Activated CD4-positive, alpha-beta T cell treated with anti-CD3 and anti-CD28 coated beads, Interleukin-2, amount 50 U/mL, for 48 hours (primary cell): Measurements from ENCODE around the gene GNPTAB.
A peak's percentile ranks its signal among the peaks of the same experiment; 100 is the strongest.

Source experiments
- DNase-seq, 2 experiments: peaks; one replicate each; pipeline ENCODE4 v3.0.0-alpha.2; 2020

The GNPTAB gene

DNA sequence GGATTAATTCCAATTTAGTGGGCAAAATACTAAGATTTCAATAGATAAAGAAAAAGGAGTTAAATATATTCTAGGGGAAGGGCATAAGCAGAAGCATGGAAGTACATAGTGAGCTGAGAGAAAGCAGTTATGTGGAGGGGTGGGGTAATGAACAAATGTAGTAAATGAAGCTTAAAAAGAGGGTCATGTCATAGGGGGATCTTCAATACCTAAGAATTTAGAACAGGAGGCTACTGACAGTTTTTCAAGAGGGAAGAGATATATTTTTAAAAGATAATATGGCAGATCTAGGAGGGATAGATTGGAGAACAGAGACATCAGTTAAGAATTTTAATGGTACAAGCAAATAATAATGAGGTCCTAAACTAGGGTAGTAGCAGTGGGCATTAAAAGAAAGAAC lies 100.9 kb downstream of the GNPTAB start:
- no peak for DNase-seq

DNA sequence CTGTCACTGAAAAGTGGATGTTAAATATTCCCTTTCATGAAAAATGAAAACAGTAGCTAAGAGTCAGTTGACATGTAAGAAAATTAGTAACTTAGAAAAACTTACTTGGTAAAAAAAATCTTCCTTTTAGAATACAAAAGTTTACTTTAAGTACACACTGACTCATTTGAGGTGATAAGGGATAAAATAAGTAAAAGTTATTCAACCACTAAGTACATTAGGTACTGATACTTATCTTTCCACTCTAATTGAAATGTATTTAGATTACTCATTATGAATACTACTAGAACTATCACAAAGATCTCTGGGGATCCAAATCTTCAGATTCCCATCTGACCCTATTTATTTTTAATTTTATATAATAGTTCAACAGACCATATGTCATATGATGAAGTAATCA lies 103.7 kb downstream of the GNPTAB start:
- no peak for DNase-seq

DNA sequence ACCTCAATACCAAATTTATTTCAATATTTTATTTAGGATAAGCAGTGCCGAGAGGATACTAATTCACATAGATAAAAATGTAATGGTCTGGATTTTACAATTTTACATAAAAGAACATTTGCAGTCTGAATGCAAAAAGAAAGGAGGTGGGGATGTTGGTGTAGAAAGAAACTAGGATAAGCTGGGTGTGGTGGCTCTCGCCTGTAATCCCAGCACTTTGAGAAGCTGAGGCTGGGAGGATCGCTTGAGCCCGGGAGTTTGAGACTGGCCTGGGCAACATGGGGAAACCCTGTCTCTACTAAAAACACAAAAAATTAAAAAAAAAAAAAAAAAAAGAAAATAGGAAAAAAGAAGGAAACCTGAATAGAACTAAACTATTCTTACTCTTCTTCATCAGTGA lies 108.4 kb downstream of the GNPTAB start:
- DNase-seq: no peak

DNA sequence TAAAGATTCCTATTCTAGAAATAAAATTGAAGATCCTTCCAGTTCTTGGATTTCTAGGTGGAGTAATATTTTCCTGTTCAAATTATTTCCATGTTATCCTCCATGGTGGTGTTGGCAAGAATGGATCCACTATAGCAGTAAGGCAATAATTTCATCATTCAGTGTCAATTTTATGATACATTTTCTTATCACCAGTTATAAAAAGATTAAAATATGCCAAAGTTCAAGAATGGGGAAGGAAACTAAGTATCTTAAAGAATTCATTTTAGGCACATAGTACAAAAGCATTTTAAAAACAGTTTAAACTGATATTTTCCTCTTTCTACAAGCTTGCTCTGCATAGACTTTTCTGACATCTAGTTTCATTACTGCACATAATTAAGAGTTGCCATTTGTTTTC lies 110.6 kb downstream of the GNPTAB start:
- DNase-seq: no peak

DNA sequence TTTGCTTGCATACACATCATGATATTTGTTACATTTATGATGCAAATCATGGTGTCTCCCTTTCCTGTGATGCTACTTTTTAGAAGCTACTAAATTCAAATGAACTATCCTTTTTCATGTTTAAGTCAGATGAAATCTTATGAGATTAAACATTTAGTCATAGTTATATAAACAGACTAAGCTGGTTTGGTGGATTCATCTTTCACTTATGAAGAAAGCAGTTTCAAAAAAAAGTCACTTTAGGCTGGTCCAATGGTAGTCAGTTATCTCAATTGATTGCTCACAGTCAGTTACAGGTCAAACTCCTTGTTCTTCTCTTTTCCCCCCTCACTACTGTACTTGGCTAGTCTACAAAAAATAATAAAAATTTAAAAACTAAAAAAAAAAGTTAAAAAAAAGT lies 111.2 kb downstream of the GNPTAB start:
- no peak for DNase-seq

DNA sequence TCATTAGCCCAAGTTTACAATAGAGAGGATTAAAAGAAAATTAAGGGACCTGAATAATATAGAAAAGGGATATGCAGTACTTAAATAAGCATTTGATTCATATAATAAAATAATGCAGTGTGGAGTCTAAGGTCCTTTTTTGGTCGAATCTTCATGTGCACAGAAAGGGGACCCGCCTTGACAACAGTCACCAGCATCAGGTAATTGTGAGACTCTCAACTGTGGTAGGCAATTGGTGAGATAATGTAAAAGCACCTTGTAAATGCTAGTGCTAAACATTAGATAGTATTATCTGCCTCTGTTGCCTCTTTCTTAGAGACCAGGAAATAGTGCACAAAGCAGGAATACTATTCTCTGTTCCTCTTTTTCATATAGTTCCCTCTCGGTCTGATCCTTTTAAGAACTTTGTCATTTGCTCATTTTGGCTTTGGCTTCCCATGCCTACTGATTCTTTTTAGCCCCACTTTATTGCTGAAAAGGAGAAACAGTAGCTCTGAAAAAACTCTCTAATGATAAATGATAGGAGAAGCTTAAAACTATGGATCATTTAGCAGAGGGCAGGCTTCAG lies 115.8 kb downstream of the GNPTAB start:
- no peak for DNase-seq

DNA sequence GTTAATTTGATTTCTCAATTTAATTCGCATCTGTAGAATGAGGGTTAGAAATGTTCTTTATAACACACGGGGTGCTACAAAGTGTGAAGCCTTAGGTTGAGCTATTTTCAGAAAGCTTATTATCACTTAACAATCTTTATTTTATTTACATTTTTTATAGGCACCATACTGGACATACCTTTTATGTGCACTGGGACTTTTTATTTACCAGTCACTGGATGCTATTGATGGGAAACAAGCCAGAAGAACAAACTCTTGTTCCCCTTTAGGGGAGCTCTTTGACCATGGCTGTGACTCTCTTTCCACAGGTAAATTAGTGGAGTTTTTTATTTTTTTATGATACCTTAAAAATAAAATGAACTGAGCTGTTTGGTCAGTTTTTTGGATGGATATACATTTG lies 116.8 kb downstream of the GNPTAB start:
- DNase-seq: no peak

DNA sequence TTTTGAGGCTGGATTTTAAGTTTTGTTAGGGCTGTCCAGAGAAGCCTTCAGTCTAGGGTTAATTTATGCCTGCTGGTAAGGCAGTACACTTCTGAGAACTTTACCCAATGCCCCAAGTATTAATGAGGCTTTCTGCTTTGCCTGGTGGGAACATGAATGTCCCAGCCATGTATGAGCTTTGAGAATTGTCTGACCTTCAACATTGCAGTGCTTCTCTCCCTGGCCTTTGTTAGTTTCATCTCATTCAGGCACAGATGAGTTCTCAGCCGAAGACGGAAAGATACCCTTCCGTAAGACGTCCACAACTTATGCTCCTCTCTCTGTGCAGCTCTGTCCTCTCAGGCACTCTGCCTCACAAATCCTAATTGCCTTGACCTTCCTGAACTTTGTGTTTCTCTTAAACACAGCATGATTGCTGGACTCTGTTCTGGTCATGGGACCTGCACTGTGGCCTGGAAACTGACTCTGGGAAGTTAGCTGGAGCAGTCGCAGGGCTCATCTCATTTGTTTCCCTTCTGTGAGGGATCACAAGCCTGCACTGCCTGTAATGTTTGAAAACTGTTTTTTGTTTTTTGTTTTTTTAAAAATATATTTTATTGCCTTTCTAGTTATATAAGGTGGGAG lies 117.6 kb downstream of the GNPTAB start:
- no peak for DNase-seq

DNA sequence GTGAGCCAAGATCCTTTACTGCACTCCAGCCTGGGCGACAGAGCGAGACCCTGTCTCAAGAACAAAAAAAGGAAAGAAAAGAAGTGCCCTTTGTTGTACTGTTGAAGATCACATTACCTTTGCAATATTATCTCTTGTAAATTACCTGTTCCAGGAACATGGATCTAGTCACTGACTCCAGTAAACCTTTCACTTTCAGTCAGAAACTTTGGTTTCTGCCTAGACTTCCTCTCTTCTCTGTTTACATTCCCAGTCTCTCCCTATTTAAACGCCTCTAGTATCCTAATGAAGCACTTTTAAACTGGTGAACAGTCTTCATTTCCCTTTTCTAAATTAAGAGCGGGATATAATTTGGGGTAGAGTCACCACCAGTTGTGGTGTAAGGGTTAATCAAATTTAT lies 120.5 kb downstream of the GNPTAB start:
- no peak for DNase-seq

DNA sequence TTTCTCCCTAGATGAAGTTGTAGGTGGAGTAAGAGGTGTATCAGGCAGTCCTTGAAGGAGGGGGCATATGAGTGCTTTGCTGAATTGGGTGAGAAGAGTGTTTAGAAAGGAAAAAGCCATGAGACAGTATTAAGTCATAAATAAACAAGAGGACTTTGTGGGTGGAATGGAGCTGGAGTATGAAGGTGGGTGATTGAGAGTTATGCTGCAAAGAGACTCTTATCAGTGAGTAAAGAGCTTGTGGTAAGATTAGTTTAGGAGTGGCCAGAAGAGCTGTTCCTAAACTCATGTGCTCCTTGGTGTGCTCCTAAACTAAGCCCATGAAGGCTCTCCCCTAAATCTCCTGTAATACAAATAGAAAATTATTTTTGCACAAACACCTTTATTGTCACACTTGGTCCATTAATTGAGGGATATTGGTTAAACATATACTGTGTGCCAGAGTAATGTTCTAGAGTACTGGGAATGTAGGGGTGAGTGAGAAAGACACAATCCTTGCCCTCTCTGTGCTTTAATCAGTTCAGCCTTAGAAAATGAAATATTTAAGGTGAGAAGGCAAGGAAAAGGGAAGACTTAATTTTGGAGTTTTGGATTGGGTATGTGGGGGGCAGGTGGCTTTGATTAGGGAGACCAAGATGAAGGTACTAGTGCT lies 123.5 kb downstream of the GNPTAB start:
- DNase-seq: no peak

DNA sequence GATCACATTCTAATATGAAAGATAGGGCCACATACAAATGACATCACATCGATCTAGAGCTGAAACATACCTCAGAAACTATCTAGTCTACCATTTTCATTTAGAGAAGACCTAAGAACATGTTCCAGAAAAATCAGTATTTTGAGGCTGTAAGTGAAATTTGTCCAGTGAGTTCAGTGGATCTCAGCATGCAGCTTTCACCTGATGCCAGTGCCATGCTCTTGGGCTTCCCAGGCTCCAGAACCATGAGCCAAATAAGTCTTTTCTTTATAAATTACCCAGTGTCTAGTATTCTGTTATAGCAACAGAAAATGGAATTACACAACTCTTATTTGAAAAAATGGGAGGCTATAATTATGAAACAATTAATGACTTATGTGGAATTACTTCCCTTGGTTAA lies 124.4 kb downstream of the GNPTAB start:
- no peak for DNase-seq

DNA sequence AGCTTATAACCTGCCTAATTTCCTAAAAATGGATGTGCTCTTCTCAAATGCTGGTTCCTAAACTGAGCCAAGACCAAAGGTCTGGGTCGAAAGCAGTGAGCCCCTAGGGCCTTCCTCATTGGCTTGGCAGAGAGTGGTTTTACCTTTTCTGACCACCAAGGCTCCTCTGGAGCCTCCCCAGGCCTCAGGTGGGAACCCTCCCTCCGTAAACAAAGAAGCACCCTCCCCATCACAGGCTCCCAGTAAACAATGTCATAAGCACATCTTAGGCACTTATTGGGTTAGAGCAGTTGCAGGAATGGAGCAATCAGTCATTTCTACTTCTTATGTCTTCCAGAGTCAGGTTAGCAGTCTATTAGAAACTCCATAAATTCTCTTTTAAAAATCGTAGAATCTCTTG lies 127.3 kb downstream of the GNPTAB start:
- no peak for DNase-seq

DNA sequence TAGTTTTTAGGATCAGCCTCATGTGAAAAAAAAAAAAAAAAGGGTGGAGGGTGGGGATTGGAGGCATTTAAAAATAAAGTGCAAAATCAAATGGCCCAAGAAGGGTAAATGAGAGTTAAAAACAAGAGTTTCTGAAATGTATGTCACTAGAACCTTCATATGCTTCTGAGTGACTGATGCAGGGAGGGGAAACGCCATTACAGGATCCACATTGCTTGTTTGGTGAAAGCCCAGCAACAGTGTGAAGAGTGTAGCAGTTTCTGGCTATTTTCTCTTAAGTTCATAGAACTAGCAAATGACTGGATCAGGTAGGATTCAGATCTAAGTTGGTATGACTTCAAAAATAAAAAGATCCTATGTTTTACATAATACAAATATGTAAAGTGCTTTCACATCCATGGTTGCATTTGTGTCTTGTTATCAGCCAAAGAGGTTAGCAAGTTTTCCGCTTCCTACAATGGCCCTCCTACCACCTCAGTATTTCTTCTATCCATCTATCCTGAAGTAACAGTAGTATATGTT lies 130.4 kb downstream of the GNPTAB start:
- DNase-seq: no peak

DNA sequence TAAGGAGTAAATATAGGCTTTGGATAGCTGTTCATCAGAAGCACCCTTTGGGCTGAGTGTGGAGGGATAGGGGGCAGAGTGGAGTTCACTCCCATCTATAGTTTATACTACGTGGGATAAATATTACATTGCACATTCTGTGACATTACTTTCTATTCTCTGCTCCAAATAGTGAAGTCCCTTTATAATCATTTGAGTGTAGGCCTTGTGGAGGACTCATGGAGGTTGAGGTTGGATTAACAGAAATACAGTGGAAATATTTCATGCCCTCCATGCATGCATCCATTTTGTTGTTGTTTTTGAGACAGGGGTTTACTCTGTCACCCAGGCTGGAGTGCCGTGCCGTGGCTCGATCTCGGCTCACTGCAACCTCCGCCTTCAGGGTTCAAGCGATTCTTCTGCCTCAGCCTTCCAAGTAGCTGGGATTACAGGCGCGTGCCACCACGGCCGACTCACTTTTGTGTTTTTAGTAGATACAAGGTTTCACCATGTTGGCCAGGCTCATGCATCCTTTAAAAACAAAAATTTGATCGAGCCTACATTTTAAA lies 131.9 kb downstream of the GNPTAB start:
- DNase-seq: peak; percentile 7 to 11

DNA sequence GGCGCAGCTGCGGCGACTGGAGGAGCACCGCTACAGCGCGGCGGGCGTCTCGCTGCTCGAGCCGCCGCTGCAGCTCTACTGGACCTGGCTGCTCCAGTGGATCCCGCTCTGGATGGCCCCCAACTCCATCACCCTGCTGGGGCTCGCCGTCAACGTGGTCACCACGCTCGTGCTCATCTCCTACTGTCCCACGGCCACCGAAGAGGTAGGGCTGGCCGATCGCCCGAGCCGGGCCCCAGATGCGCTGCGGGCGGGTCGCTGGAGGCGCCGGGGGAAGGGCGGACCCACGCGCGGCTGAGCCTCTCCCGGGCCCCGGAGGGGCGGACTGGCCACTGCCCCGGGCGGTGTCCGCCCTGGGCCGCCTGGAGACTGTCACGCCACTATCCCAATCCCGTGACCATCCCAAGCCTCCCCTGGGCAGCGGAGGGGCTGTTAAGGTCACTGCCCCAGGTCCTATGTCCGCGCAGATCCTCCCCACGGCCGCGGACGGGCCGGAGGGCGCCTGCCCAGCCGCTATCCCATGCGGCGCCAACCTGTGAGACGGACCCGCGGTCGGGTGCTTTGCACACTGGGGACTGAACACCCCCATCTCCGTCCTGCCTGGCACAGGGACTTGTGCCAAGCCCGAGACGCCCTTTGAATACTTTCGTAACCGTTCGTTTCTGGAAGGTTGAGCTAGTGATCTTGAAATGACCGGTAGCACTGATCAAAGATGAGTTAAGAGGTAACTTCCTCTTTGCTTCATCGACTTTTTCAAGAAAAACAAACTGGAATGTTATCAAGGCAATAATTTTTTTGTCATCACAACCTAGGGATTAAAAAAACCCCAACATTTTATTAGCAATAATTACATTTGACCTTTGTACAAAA lies 132.6 kb downstream of the GNPTAB start:
- DNase-seq: peak; percentile 34 to 42

DNA sequence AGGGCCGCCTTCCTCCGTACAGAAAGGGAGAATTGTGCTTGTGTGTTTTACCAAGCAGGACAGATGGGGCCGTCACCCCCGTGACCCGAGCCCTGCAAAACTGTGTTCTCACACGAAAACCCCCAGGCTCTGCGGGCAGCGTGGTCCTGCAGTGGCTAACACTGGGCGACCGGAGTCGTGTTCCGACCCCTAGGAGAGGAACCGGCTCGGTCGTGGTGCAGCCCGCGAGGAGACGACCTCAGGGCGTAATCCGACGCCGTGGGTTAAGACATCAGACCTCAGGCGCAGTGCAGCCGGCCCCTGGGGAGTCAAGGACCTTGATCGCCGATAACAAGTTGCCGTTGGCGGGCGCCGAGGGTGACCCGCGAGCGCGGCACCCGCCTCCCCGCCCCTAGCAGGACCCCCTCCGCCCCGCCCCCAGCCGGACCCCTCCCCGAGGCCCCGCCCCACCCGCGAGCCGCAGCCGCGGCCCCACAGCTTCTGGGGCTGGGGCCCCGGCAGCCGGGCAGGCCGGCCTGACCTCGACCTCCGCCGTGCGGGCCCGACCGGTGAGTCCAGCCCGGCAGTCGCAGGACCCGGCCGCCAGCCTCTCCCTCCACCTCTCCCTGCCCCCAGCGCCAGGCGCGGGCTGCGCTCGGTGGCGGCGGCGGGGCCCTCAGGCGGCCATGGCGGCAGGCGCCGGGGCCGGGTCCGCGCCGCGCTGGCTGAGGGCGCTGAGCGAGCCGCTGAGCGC lies 133.4 kb downstream of the GNPTAB start, which contains the start of gene CHPT1:
Gene CHPT1 (plus strand): TSS at position 444 of the 733 bp plus-strand sequence. CDS start 222 bp downstream, at position 666.
- DNase-seq: peak; percentile 65

DNA sequence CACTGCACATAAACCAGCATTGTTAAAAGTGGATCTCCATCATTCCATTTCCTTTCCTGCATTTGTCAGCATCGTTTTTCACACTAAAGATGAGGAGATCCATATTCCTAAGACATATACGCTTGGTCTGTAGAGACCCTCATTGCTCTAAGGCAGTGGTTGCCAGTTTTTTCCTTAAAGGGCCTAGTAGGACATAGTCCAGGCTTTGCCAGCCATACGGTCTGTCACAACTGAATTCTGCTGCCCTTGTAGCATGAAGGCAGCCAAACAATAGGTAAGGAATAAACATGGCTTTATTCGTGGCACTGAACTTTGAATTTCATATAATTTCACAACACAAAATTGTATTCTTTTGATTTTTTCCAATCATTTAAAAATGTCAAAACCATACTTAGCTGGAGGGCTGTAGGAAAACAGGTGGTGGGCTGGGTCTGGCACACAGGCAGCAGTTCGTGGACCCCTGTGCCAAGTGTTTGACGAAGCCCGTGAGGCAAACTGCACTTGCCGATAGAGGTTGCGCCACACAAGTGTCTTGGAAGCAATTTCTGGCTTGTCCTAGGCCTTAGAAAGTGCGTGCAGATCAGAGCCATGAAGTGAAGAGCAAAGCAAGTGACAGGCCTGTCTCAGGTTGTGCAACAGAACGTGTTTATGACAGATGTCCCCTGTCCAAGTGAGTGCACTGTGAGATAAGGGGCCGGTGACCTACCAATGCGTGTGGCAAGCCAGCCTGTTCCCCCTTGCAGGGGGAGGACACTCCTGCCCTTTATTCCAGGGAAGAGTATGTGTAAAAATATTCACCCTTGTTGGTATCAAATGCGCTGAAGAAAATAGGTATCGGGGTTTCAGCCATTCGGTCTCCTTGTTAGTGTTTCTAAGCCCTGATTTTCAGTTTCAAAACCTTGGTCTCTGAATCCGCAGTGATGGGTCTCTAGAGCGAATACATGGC lies 134.2 kb downstream of the GNPTAB start:
- DNase-seq: peak; percentile 5 to 7

DNA sequence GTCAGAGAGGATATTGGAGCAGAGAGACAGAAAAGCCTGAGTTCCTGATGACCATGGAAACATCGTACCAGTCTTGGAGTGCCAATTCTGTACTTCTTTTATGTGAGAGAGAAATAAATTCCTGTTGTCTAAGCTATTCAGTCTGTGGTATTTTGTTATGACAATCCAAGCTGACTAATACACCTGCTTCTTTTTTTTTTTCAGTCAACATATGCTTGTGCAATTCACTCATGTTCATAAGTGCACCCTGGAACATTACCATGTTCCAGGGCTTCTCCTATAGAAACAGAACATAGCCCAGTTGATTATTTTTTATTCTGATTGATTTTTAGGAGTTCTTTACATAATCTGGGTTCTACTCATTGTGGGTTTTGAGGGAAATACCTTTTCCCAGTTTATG lies 135.1 kb downstream of the GNPTAB start:
- no peak for DNase-seq
